Measurements from ENCODE around the gene PRKACA.

GRCh38 chr19:14054099-14054498, 63.5 kb downstream of the PRKACA start:
- TF ChIP-seq CTCF (IDR thresholded peaks at IDR 0.05): no peak
- no peak for TF ChIP-seq POLR2A (IDR thresholded peaks at IDR 0.05)
